Muscle of arm (tissue), 14 donors: ENCODE data around the gene ZKSCAN7. TPM values are rescaled to one million over a fixed set of nuclear protein-coding genes. Genes with fewer than 3 reads are reported as not detected.
"Not testable (repeated sequence)": the region's sequence is repeated elsewhere in the genome, so short reads cannot be mapped to it uniquely, and the experiment has no call there.

Experiments
- DNase-seq: peaks from one replicate; pipeline ENCODE4 v3.0.0-alpha.2; 2013
- long read RNA-seq, 11 donors: transcript quantifications; one replicate each; lab custom pipeline, GENCODE V29; 2026
- polyA plus RNA-seq, 12 donors: library from polyadenylated mRNA; unstranded; fragments of 120-200 nt; gene quantifications; one replicate each; pipeline ENCODE4 v1.2.1, GENCODE V29; 2013; ENCODE audit not compliant: insufficient read length in 12 of 12

Gene ZKSCAN7
- 10 to 100 TPM in 1 of 12 donors, 1 to 10 TPM in 10, not detected in 1; 5.8 to 10.4 (median 8.1) TPM for polyA plus RNA-seq
- long read RNA-seq, donor 1: 0 reads
- long read RNA-seq, donor 2: 0 reads
- long read RNA-seq, donor 3, partial matches to known transcripts: 0 of 1 reads
- long read RNA-seq, donor 3, other reads (novel, unspliced or antisense): 0 of 1 reads
- long read RNA-seq, donor 4: 0 reads
- long read RNA-seq, donor 5, partial matches to known transcripts: 6 of 9 reads
- long read RNA-seq, donor 5, other reads (novel, unspliced or antisense): 0 of 9 reads
- long read RNA-seq, donor 6, partial matches to known transcripts: 0 of 1 reads
- long read RNA-seq, donor 6, other reads (novel, unspliced or antisense): 0 of 1 reads
- long read RNA-seq, donor 7: 0 reads
- long read RNA-seq, donor 8, partial matches to known transcripts: 0 of 3 reads
- long read RNA-seq, donor 8, other reads (novel, unspliced or antisense): 0 of 3 reads
- long read RNA-seq, donor 9: 0 reads
- long read RNA-seq, donor 10, partial matches to known transcripts: 0 of 1 reads
- long read RNA-seq, donor 10, other reads (novel, unspliced or antisense): 0 of 1 reads
- long read RNA-seq, donor 11: 0 reads

DNA sequence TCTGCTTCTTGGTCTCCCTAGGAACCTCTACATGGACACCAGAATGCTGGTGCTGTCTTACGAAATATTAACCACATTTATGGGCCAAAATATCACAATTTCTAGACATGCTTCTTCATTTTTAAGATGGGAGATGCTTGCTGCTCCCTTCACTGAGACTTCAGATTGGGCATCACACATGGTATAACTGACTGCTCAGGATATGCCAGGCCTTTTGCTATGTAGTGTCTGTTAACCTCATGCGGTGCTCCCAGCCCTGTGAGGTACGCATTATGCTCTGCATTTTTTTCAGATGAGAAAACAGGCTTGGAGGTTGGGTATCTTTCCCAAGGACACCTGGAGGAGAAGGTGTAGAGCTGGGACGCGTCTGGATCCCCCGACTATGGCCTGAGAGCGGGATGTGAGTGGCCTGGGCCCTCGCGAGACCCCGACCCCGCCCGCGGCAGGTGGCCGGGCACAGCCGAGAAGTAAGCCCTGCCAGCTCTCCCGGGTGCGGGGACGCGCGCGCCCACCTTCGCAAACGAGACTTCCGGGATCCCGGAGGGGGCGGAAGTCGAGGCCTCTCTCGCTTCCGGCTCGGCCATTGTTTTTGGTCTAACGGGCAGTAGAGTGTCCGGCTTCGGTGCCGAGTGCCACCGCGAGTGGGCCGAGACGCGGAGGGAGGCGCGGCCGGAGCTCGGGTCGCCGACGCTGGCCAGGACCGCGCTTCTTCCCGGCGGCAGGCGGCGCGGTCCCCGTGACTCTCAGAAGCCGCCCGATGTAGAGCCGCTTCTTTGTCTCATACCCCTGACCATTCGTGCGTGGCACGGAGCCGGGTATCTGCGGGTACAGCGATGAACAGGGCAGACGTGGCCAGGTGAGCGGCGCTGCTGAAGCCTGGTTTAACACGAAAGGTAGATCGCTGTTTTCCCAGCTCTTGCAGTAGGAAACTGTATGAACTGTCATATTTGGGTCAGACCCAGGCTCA, at the start of gene ZKSCAN7:
Gene ZKSCAN7, plus strand, starts transcription at position 568 of the 967 bp plus-strand sequence. CDS start 1,855 bp downstream, outside the sequence.
- DNase-seq: peak; percentile 62

DNA sequence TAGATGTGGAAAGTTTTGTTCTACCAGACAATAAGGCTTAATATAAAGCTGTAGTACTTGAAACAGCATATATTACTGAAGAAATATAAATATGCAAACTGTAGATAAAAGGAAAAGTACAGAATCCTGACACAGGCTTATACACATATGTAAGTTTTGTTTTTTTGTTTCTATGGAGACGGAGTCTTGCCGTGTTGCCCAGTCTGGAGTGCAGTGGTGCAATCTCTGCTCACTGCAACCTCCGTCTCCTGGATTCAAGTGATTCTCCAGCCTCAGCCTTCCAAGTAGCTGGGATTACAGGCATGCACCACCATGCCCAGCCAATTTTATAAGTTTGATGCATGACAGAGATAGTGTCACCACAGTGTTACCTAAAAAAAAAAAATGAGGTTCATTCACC, 48.4 kb upstream of the ZKSCAN7 start:
- no peak for DNase-seq

DNA sequence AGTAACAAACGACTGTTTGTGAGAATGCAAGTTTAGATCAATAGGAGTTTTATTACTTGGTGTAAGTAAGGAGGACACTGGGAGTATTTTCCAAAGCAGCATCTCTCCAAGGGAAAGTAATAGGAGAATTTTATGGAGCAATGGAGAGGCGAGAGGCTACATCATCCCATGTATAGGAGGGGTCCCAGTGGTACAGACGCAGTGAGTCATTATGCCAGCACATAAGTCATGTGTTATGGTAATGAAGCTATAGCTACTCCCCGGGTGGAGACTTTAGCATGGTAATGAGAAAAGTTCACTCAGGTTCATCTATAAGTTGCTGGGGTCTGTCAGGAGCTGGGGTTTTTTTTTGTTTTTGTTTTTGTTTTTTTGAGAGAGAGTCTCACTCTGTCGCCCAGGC, 48.0 kb upstream of the ZKSCAN7 start:
- no peak for DNase-seq

DNA sequence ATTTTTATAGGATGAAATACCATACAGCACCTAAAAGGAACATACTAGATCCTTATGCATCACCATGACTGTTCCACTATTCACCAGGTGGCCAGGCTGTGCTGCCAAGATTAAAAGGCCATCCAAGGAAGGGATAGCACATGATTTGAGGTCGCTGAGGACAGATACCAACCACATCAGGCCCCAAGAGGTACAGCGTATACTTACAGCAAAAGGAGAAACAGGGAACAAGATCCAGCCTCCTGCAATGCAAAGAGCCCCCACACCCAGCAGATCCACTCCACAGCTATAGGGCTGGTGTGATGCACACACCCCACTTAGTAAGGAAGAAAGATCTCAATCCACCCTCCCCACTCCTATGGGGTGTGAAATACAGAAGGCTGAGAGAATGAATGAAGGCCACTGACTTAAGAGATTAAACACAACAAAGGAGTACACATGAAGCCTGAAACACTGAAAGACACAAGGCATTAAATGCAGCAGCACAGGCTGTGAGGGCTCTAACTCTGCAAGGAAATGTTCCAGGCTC, 45.5 kb upstream of the ZKSCAN7 start:
- DNase-seq: no peak

DNA sequence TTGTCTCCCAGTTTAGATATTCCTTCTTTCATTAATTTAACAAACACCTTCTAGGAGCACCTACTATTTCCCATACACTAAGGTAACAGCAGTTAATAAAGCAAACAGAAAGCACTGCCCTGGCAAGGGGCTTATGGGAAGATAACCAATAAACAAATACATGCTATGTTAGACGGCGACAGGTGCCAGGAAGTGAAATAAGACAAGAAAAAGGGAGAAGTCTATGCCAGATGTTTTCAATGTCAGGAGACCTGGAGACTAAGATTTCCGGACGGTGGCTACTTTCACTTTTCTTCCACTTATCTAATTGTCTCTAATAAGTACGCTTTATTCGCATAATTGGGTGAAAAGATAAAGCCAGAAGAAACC, 45.0 kb upstream of the ZKSCAN7 start:
- peak; percentile 32 for DNase-seq

DNA sequence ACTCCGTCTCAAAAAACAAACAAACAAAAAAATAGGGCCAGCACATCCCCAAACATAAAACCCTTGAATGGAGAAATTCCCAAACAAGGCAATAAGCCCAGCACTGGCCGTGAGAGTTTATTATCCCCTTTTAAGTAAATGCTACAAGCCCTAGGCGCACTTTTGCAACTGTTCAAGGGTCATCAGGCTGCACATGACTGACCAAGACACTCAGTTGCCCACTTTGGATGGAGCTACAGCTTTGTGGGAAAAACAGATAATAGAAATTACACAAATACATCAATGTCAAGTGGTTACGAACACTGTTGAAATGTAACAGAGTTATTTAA, 43.8 kb upstream of the ZKSCAN7 start:
- peak; percentile 7 for DNase-seq

DNA sequence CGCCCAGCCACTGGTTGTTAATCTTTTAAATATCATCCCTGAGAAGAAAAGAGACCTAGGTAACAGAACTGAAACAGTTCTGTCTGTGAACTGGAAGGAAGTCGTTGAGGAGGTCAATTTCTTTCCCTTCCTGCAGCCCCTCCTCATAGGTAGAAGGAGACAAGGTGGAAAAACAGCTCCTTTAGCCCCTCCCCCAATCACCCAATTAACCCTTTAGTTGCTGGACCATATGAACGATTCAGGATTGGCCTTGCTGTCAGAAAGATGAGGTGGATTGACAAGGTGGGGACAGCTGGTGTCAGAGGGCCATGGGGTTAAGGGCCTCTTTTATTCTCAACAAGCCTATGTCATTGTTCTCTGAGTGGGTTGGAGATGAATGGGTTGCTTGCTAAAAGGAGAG, 41.5 kb upstream of the ZKSCAN7 start:
- no peak for DNase-seq

DNA sequence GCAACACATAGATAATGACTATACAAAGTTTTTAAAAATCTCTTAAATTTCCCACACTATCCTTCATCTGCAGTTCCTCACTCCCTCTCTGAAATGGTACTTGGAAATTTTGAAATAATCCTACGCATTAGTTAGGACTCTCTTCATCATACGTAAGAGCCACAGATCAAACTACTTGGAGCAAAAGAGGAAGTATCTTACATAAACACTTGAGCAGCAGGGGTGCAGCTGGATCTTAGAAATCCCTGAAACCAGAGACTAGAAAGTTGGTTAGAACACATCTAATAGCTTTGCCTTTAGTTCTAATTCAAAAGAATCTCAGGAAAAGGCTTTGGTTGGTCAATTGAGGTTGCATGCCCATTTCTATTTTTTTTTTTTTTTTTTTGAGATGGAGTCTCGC, 38.8 kb upstream of the ZKSCAN7 start:
- DNase-seq: no peak

DNA sequence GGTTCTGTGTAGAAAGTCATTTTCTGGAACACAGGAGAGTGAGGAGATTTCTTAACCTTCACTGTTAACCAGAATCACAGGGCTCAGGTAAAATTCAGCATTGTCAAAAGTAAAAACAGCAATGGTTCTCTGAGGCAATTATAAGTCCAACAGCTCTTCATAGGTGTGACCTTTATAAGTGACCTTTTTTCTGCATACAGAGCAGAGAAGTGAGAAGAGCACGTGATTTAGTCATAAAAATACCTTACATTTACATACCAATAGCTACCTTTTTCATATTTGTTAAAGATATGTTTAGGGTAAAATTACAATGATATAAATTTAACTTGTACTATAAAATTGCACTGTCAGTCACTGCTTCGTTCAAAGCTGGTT, 36.2 kb upstream of the ZKSCAN7 start:
- no peak for DNase-seq

DNA sequence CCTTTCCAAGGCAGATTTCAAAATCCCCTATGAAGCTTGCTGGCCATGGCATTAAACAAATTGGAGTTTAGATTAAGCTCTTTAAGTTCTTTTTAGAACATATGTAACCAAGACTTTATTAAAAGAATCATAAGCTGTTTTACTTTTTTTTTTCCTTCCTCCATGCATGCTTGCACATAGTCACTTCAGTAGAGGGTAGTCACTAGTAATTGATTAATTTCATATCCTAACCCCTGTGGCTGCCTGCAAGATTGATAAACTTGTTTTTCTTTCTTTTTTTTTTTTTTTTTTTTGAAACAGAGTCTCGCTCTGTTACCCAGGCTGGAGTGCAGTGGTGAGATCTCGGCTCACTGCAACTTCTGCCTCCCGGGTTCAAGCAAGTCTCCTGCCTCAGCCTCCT, 33.3 kb upstream of the ZKSCAN7 start:
- DNase-seq: no peak

DNA sequence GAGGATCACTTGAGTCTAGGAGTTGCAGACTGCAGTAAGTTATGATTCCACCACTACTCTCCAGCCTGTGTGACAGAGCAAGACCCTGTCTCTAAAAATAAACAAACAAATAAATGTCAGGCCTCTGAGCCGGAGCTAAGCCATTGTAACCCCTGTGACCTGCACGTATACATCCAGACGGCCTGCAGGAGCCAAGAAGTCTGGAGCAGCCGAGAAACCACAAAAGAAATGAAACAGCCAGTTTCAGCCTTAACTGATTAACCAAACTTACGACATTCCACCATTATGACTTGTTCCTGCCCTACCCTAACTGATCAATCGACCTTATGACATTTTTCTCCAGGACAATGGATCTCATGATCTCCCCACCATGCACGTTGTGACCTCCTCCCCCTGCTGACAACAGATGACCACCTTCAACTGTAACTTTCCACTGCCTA, 32.5 kb upstream of the ZKSCAN7 start:
- DNase-seq: no peak

DNA sequence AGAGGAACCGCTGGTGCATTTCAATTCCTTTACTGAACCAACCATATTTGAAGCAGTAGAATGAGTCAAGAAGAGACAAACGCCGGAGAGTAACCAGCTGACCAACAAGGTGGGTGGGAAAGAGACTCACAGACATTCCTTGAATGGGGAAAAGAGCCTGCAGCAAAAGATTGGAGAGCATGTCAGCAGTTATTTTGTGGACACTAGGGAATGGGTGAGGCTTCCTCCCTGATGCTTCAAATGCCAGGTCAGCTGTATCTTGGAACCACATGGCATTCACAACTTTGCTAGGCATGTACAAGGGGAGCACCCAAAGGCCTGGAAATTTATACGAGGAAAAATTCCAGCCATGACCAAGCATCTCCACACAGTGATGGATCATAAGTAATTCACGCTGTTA, 29.9 kb upstream of the ZKSCAN7 start:
- DNase-seq: no peak

DNA sequence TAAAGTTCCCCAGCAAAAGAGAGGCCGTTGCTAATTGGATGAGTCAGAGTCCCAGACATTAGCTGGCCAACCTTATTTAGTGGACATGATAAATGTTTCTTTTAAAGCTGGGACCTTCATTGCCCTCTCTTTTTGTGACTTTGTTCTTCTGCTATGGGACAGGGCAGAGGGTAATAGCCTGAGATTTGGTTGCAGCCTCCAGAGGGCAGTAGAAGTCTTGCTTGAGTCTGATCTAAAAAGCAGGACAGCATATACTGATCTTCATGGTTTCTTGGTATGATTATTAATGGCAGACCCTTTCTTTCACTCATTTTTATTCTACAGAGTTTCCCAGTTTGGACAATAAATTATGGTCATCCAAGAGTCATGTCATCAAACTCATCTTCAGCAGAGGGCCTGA, 25.1 kb upstream of the ZKSCAN7 start:
- no peak for DNase-seq

DNA sequence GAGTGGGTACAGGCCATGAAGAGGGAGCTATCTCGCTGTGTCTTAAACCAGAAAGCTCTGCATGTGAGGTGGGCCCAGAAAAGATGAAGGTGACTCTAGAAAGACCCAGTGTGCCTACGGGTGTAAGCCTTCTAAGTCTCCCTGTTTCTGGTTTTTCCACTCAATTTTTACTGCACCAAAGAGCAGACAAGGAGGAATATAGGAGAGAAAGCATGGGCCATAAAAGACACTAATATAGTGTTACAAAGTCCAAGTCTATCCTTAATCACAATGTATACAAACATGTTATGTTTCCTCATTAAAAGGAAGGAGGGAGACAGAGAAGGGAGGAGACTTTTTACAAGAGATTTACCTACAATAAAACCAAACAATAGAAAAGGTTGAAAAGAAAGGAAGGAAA, 24.1 kb upstream of the ZKSCAN7 start:
- DNase-seq: no peak

DNA sequence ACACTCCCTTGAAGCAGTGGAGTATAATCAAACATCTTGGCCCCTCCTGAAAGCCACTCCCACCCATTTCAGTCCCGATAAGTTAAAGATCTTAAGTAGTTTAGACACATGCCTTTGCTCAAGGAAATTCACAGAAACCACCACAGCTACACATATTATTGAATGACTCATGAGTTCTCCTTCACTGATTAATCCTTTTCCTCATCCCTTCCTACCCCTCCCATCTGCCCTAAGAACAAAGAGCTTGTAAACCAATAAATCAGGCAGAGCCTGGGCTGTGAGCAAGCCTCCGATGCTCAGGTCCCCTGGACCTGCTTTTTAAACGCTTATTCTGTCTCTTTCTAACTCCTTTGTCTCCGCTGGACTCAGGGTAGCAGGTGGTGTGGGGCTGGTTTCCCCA, 20.3 kb upstream of the ZKSCAN7 start:
- DNase-seq: not testable (repeated sequence)

DNA sequence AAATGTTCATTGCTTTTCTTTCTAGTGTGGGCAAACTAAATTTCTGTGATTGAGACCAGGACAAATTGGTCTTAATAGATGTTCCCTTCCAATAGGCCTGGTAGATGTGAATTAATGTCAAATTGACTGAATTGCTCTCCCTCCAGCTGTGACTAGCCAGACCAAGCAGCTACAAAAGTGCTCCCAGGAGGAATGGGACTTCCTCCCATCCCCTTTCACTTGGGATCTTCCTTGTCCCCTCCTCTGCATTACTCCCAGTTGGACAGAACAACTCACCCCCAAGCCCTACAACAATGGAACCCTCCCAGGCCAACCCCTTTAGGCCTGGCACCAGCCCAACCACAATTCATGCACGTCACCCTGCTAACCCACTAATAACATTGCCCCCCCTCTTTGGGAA, 19.6 kb upstream of the ZKSCAN7 start:
- DNase-seq: no peak

DNA sequence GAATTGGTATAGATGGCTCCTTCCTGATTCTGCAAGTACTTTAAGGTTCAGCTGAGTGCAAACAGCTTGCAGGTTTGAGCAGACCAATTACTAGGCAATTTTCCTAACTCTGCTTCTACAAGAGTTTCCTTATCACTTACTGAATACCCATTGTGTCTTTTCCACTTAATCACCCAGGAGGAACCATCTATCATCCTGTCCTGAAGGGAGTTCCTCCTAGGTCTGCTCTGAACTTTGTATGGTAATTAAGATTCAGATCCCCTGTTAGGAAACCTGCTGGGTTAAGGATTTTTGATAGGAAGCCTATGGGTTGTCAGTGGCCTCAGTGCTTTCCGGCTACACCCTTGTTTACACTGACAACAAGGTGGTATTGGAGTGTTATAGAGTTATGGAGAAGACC, 10.2 kb upstream of the ZKSCAN7 start:
- DNase-seq: not testable (repeated sequence)

DNA sequence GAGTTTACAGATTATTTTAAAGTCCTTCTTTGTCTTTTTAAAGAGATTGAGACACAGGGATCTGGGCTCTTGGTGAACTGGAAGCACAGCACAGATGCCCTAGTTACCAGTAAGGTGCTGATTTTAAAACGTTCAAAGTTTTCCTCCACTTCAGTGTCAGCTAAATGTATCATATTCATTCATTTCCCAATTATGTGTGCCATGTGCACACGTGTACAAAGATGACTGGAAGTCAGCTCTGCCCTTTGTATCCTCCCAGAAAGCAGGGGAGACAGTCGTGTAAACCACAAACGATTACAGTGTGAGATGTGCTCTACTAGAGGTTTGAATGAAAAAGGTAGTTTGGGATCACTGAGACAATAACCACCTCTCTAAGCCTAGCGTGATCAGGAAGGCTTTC, 730 bp downstream of the ZKSCAN7 start:
- peak; percentile 3 for DNase-seq

DNA sequence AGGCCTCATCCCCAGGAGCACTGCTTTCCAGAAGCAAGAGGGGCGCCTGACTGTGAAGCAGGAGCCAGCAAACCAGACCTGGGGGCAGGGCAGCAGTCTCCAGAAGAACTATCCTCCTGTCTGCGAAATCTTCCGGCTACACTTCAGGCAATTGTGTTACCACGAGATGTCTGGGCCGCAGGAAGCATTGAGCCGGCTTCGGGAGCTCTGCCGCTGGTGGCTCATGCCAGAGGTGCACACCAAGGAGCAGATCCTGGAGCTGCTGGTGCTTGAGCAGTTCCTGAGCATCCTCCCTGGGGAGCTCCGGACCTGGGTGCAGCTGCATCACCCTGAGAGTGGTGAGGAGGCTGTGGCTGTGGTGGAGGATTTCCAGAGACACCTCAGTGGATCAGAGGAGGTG, 2.1 kb downstream of the ZKSCAN7 start:
- DNase-seq: no peak

DNA sequence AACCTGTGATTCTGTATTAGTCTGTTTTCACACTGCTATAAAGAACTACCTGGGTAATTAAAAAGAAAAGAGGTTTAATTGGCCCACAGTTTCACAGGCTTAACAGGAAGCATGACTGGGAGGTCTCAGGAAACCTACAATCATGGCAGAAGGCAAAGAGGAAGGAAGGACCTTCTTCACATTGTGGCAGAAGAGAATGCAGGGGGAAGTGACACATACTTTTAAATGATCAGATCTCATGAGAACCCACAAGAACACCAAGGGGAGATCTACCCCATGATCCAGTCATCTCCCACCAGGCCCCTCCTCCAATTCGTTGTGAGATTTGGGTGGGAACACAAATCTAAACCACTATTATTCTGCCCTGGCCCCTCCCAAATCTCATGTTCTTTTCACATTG, 6.1 kb downstream of the ZKSCAN7 start:
- DNase-seq: no peak

DNA sequence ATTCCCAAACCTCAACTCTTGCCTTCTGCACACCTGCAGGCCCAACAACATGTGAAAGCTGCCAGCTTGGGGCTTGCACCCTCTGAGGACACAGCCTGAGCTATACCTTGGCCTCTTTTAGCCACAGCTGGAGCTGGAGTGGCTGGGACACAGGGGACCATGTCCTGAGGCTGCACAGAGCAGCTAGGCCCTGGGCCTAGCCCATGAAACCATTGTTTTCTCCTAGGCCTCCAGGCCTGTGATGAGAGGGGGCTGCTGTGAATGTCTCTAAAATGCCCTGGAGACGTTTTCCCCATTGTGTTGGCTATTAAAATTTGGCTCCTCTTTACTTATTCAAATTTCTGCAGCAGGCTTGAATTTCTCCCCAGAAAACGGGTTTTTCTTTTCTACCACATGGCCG, 7.2 kb downstream of the ZKSCAN7 start:
- DNase-seq: no peak

DNA sequence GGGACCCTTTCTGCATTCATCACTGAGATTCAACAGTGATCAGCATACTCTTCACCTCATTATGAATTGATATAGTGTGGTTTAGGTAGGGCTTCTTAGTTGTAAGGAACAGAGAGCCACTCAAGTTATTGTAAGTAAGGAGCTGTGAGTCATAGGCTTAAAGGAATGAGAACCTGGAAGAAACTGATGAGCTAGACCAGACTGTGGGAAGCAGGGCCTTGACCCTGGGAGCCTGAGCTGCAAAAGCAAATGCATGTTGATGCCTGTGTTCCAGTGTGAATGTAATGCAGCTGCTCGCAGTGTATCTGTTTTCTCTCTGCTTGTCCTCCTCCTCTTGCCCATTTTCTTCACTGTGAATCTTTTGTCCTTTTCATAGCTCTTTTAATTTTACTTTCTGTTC, 13.6 kb downstream of the ZKSCAN7 start:
- no peak for DNase-seq
